Upper lobe of left lung (tissue), 4 donors: ENCODE results near the gene WDFY3.

Experiments
- EP300 ChIP-seq, 4 donors: sonication (generic); formaldehyde crosslinking; IDR thresholded peaks; one replicate each; pipeline ENCODE4 v1.5.1; 2017; ENCODE audit warnings: antibody characterized with exemption in 4 of 4, control low read depth in 2 of 4
- POLR2A ChIP-seq, 4 donors: fragments of 450-650 bp; IDR thresholded peaks; one replicate each; pipeline ENCODE4 v1.5.1; 2016 to 2017; ENCODE audit warnings: antibody characterized with exemption in 4 of 4, mild to moderate bottlenecking in 2 of 4
- TF ChIP-seq, protein P1 (sequence below), 6 experiments: fragments of 450-650 bp in 4 of 6; fragments of 200-600 bp in 2 of 6; sonication (generic) in 2 of 6; IDR thresholded peaks; one replicate each; pipeline ENCODE4 v1.5.1; 2016 to 2019; ENCODE audit warnings: antibody characterized with exemption in 6 of 6

- TF ChIP-seq, protein P1, sequence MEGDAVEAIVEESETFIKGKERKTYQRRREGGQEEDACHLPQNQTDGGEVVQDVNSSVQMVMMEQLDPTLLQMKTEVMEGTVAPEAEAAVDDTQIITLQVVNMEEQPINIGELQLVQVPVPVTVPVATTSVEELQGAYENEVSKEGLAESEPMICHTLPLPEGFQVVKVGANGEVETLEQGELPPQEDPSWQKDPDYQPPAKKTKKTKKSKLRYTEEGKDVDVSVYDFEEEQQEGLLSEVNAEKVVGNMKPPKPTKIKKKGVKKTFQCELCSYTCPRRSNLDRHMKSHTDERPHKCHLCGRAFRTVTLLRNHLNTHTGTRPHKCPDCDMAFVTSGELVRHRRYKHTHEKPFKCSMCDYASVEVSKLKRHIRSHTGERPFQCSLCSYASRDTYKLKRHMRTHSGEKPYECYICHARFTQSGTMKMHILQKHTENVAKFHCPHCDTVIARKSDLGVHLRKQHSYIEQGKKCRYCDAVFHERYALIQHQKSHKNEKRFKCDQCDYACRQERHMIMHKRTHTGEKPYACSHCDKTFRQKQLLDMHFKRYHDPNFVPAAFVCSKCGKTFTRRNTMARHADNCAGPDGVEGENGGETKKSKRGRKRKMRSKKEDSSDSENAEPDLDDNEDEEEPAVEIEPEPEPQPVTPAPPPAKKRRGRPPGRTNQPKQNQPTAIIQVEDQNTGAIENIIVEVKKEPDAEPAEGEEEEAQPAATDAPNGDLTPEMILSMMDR (IDR thresholded peaks at IDR 0.05), result no peak
- TF ChIP-seq EP300 (IDR thresholded peaks at IDR 0.05) (no peak), POLR2A (IDR thresholded peaks at IDR 0.05) (no peak)
Observed at GRCh38 chr4:84684361-84684760, 282.1 kb downstream of the WDFY3 start.
